Calu3 (cell line): ENCODE data around the gene DSCAML1. TPM values are rescaled to one million over a fixed set of nuclear protein-coding genes. Genes with fewer than 3 reads are reported as not detected.
A peak's percentile ranks its signal among the peaks of the same experiment; 100 is the strongest.

ENCODE experiments used
- BruUV-seq: library from RNA; stranded (reverse); fragments of 400-500 nt; replicated peaks from 2 replicates; lab custom pipeline; 2021; lab: Mats Ljungman, UMichigan
- CTCF ChIA-PET: fragments of 300-600 bp; sonication (Branson Sonifier 250); formaldehyde crosslinking; loops from one replicate; lab custom pipeline; 2022; ENCODE audit warnings: antibody characterized with exemption; lab: Charles Lee
- DNase-seq: peaks from one replicate; pipeline ENCODE4 v3.0.0; 2022
- H3K27ac Mint-ChIP-seq: one replicate; pipeline ENCODE4 v1.8.0; 2022; ENCODE audit warnings: mixed read lengths; ENCODE audit not compliant: unreplicated experiment
- H3K27me3 Mint-ChIP-seq: one replicate; pipeline ENCODE4 v1.8.0; 2022; ENCODE audit warnings: mixed read lengths; ENCODE audit not compliant: unreplicated experiment
- H3K36me3 Mint-ChIP-seq: one replicate; pipeline ENCODE4 v1.8.0; 2022; ENCODE audit warnings: mild to moderate bottlenecking, moderate library complexity, mixed read lengths; ENCODE audit not compliant: insufficient read depth, unreplicated experiment
- H3K4me1 Mint-ChIP-seq: one replicate; pipeline ENCODE4 v1.8.0; 2022; ENCODE audit warnings: mild to moderate bottlenecking, low read depth, mixed read lengths; ENCODE audit not compliant: unreplicated experiment
- H3K4me3 Mint-ChIP-seq: one replicate; pipeline ENCODE4 v1.8.0; 2022; ENCODE audit warnings: mild to moderate bottlenecking, low read depth, moderate library complexity, mixed read lengths; ENCODE audit not compliant: unreplicated experiment
- H3K9me3 Mint-ChIP-seq: one replicate; pipeline ENCODE4 v1.8.0; 2022; ENCODE audit warnings: low read depth, mixed read lengths; ENCODE audit not compliant: unreplicated experiment
- intact Hi-C: fragments of 100-400 bp; cut with micrococcal nuclease; formaldehyde crosslinking; loops from one replicate; pipeline ENCODE4 v1.10.0; 2022; ENCODE audit not compliant: unreplicated experiment
- total RNA-seq: library from RNA; stranded (reverse); gene quantifications from 2 replicates; pipeline ENCODE4 v1.2.3, GENCODE V29; 2022
- TF ChIP-seq, protein P1 (sequence below): fragments of 200-600 bp; IDR thresholded peaks from one replicate; pipeline ENCODE4 v1.8.0; 2022; ENCODE audit warnings: antibody characterized with exemption; ENCODE audit not compliant: unreplicated experiment

The DSCAML1 gene
- total RNA-seq, 1 experiment from 2014 or later: 0.07 TPM

DNA sequence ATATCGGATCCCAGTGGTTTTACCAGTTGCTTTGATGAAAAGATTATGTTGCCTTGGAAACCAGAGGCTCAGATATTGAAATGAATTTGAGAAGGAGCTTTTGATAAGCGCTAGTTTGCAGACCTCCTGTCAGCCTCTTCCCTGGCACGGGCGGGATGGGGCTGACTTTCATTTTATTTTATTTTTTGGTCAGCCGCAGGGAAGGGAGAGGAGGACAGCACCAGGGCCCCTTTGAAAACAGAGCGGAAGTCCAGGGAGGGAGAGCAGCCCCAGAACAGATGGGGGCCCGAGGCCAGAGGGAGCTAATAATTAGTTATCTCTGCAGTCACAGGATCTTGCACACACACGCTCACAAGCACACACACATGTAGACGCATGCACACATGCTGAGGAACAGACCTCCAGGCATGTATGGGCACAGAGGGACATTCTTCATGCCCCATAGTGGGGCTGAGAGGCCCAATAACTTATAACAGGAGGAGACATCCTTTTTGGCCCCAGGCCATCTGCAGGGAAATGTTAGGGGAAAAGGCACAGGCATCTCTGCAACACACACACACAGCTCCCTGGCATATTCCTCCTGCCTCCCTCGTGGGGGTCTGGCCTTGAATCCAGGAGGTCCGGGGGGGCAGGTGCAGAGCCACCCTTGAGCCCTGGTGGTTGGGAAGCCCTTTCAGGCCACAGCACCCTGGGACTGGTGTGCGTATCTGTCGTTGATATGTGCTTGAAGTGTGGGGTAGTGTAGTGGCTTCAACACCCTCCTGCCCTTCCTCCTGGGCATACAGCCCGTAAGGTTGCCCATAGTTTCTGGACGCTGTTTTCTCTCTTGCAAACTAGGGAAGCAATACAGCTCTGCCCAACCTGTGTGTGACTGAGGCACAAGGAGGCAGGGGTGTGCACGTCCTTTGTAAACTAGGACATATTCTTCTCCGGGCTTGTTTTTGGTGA is 352.0 kb downstream of the DSCAML1 start:
- Mint-ChIP-seq H3K27ac (no peak overlapping the region), H3K36me3 (no peaks in the 10 kb centered on the region), H3K4me3 (no peak overlapping the region), H3K9me3 (no peaks in the 10 kb centered on the region), H3K4me1 (no peaks in the 10 kb centered on the region), H3K27me3 (peaks cover 94% of the 10 kb centered on the region)
- intact Hi-C loops: no loop called here
- CTCF ChIA-PET: no interaction called here
- DNase-seq: no peak
- TF ChIP-seq, protein P1, sequence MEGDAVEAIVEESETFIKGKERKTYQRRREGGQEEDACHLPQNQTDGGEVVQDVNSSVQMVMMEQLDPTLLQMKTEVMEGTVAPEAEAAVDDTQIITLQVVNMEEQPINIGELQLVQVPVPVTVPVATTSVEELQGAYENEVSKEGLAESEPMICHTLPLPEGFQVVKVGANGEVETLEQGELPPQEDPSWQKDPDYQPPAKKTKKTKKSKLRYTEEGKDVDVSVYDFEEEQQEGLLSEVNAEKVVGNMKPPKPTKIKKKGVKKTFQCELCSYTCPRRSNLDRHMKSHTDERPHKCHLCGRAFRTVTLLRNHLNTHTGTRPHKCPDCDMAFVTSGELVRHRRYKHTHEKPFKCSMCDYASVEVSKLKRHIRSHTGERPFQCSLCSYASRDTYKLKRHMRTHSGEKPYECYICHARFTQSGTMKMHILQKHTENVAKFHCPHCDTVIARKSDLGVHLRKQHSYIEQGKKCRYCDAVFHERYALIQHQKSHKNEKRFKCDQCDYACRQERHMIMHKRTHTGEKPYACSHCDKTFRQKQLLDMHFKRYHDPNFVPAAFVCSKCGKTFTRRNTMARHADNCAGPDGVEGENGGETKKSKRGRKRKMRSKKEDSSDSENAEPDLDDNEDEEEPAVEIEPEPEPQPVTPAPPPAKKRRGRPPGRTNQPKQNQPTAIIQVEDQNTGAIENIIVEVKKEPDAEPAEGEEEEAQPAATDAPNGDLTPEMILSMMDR: no peak
- no TSS peak for BruUV-seq

DNA sequence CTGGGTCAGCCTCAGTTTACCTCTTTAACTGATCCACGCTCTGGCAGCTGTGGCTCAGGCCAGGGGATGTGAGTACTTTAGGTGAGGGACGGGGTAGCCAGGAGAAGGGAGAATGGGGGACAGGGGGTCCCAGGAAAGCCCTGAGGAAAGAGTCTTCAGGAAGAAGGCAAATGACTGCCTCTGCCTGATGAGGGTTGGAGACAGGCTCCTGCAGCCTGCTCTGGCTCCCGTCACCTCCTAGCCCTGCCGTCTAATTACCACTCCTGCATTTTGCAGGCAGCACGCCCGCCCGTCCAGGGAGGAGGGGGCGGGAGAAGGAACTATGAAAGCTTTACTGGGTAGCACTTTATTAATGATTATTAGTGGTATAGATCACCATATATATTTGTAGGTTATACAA is 352.8 kb downstream of the DSCAML1 start:
- H3K9me3 Mint-ChIP-seq: no peaks in the 10 kb centered on the region
- no peak overlapping the region for H3K4me3 Mint-ChIP-seq
- H3K27ac Mint-ChIP-seq: no peak overlapping the region
- intact Hi-C loops: no loop called here
- TF ChIP-seq, protein P1: no peak
- no peak for DNase-seq
- BruUV-seq: no TSS peak
- no peaks in the 10 kb centered on the region for H3K36me3 Mint-ChIP-seq
- CTCF ChIA-PET: interaction anchor here (0.5 to 1.3 kb wide), 3 partner anchors 192 to 374 kb away, joined by 3 to 6 read pairs (median 6); no protein-coding TSS in a partner anchor
- peaks cover 94% of the 10 kb centered on the region for H3K27me3 Mint-ChIP-seq
- no peaks in the 10 kb centered on the region for H3K4me1 Mint-ChIP-seq

DNA sequence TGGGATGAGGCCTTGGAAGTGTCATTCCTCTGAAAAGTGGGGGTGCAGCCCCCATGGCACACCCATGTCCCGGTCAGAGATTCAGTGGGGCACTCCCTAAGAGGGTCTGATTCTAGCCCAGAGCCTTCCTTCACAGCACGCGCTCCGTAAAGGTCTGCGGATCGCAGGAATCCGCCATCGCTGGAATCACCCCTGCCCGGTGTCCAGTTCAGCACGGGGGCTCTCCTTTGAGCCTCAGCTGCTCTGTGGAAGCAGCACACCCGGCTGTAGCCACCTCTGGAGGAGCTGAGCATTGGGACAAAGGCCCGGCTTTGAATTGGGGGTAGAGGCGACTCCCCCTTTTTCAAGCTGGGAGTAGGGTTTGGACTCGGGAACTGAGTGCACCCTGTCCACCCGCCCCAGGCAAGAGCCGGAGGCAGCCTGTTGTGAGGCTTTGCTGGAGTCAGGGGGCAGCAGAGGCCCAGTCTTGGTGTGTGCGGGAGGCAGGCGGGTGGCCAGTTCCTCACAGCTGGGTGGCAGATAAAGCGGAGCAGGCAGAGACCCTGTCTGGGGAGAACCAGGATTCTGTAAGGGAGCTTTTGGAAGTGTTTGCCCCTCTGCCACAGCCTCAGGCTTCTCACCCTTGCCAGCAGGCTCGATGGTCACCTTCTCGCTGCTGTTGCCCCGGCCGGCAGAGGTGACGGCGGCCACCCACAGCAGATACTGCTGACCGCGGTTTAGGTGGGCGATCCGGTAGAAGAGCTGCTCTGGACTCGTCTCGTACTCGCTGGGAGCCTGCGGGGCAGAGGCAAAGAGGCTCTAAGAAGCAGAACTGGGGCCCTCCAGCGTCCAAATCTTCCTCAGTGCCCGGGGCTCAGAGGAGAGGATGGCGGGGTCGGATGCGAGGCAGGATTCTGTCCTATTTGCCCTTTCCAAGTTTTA is 353.5 kb downstream of the DSCAML1 start:
- Mint-ChIP-seq H3K4me1 (no peaks in the 10 kb centered on the region), H3K27me3 (peaks cover 94% of the 10 kb centered on the region), H3K27ac (no peak overlapping the region), H3K9me3 (no peaks in the 10 kb centered on the region), H3K4me3 (no peak overlapping the region), H3K36me3 (no peaks in the 10 kb centered on the region)
- no TSS peak for BruUV-seq
- intact Hi-C loops: no loop called here
- DNase-seq: peak; percentile 35
- TF ChIP-seq, protein P1: no peak
- CTCF ChIA-PET: interaction anchor here (0.5 to 1.3 kb wide), 5 partner anchors 17 to 374 kb away, joined by 3 to 6 read pairs (median 4); no protein-coding TSS in a partner anchor

DNA sequence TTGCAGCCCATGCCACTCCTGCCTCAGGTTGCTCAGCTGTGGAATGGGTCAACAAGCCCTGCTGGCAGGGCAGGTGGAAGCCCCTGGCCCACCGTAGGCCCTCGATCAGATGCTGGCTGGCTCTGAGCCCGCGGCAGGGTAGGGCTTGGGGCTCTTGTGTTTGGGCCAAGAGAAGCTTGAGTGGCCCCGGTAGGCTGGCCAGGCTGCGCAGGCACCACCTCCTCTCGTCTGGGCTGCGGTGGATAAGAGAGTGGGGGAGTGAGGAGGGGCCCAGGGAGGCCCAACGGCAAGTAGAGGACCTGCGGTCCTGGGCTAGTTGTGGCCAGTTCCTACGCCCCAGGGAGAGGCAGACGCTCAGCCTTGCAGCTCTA is 354.2 kb downstream of the DSCAML1 start:
- no TSS peak for BruUV-seq
- CTCF ChIA-PET: interaction anchor here (1.0 to 1.3 kb wide), 4 partner anchors 17 to 376 kb away, joined by 3 to 6 read pairs (median 4); no protein-coding TSS in a partner anchor
- intact Hi-C loops: no loop called here

More for the DNA sequence above, 354.2 kb downstream of the DSCAML1 start:
- H3K4me1 Mint-ChIP-seq: no peaks in the 10 kb centered on the region
- no peak overlapping the region for H3K4me3 Mint-ChIP-seq
- TF ChIP-seq, protein P1: no peak
- DNase-seq: no peak
- peaks cover 89% of the 10 kb centered on the region for H3K27me3 Mint-ChIP-seq
- no peak overlapping the region for H3K27ac Mint-ChIP-seq
- H3K9me3 Mint-ChIP-seq: no peaks in the 10 kb centered on the region
- no peaks in the 10 kb centered on the region for H3K36me3 Mint-ChIP-seq
